Smooth muscle cell (in vitro differentiated cells): Measurements from ENCODE around the gene CITED4. TPM values are rescaled to one million over a fixed set of nuclear protein-coding genes. Genes with fewer than 3 reads are reported as not detected.

Experiments
- DNase-seq: peaks from one replicate; lab custom pipeline; 2025; ENCODE audit not compliant: unreplicated experiment; lab: John Stamatoyannopoulos, UW
- H2AFZ ChIP-seq: fragments of 200-600 bp; sonication (generic); 2 replicates; pipeline ENCODE4 v1.6.0; 2016; ENCODE audit warnings: antibody characterized with exemption, low read depth, mild to moderate bottlenecking
- H3F3A ChIP-seq: fragments of 200-600 bp; sonication (generic); 2 replicates; pipeline ENCODE4 v1.6.0; 2017; ENCODE audit warnings: antibody characterized with exemption, low read depth
- H3K27ac ChIP-seq: fragments of 200-600 bp; sonication (generic); 2 replicates; pipeline ENCODE4 v1.5.1; 2016; ENCODE audit warnings: low read depth, mild to moderate bottlenecking
- H3K27me3 ChIP-seq: fragments of 200-600 bp; sonication (generic); 2 replicates; pipeline ENCODE4 v1.6.1; 2016; ENCODE audit warnings: low read depth, mild to moderate bottlenecking
- H3K36me3 ChIP-seq: fragments of 200-600 bp; sonication (generic); 2 replicates; pipeline ENCODE4 v1.5.1; 2016; ENCODE audit warnings: low read depth
- H3K4me1 ChIP-seq: fragments of 200-600 bp; sonication (generic); 2 replicates; pipeline ENCODE4 v1.5.1; 2016; ENCODE audit warnings: low read depth
- H3K4me2 ChIP-seq: fragments of 200-600 bp; sonication (generic); 2 replicates; pipeline ENCODE4 v1.6.0; 2016; ENCODE audit warnings: mild to moderate bottlenecking
- H3K4me3 ChIP-seq: fragments of 200-600 bp; sonication (generic); 2 replicates; pipeline ENCODE4 v1.5.1; 2016; ENCODE audit warnings: mild to moderate bottlenecking
- H3K79me2 ChIP-seq: fragments of 200-600 bp; sonication (generic); 2 replicates; pipeline ENCODE4 v1.6.0; 2016; ENCODE audit warnings: low read depth, mild to moderate bottlenecking
- H3K9ac ChIP-seq: fragments of 200-600 bp; sonication (generic); 2 replicates; pipeline ENCODE4 v1.6.0; 2016; ENCODE audit warnings: low read depth
- H3K9me3 ChIP-seq: fragments of 200-600 bp; sonication (generic); replicated peaks from 2 replicates; pipeline ENCODE4 v1.5.1; 2016; ENCODE audit warnings: low read depth
- H4K20me1 ChIP-seq: fragments of 200-600 bp; sonication (generic); 2 replicates; pipeline ENCODE4 v1.6.0; 2016; ENCODE audit warnings: low read depth
- WGBS: methylation state at CpG from one replicate; pipeline ENCODE4 v1.1.7; 2016; ENCODE audit warnings: low lambda C conversion rate; 5-methylcytosine and 5-hydroxymethylcytosine counted together
- polyA plus RNA-seq: library from polyadenylated mRNA; unstranded; fragments of >200 nt; fragmentation: Nextera tagmentation; extraction: Ambion mirVana; gene quantifications from 2 replicates; pipeline ENCODE4 v1.2.1, GENCODE V29; 2016
- total RNA-seq: library from RNA; depleted of rRNA; stranded (reverse); fragments of >200 nt; gene quantifications from 2 replicates; pipeline ENCODE4 v1.2.3, GENCODE V29; 2014
- TF ChIP-seq, protein P1 (sequence below): fragments of 200-600 bp; sonication (generic); IDR thresholded peaks from 2 replicates; pipeline ENCODE4 v1.5.1; 2017; ENCODE audit warnings: borderline replicate concordance, mild to moderate bottlenecking, antibody characterized with exemption; ENCODE audit not compliant: insufficient read depth, poor library complexity, severe bottlenecking

The CITED4 gene
- total and polyA plus RNA-seq, 2 experiments from 2014 or later = 5.5 to 10.7 TPM

DNA sequence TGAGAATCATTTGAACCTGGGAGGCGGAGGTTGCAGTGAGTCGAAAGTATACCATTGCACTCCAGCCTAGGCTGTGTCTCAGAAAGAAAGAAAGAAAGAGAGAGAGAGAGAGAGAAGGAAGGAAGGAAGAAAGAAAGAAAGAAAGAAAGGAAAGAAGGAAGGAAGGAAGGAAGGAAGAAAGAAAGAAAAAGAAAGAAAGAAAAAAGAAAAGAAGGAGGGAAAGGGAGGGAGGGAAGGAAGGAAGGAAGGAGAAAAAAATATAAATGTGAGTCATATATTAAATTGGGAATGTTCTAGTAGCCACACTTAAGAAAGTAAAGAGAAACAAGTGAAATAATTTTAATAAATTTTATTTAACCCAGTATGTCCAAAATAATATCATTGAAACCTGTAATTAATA is 16.7 kb upstream of the CITED4 start:
- H3K4me2 ChIP-seq = no peak overlapping the region

DNA sequence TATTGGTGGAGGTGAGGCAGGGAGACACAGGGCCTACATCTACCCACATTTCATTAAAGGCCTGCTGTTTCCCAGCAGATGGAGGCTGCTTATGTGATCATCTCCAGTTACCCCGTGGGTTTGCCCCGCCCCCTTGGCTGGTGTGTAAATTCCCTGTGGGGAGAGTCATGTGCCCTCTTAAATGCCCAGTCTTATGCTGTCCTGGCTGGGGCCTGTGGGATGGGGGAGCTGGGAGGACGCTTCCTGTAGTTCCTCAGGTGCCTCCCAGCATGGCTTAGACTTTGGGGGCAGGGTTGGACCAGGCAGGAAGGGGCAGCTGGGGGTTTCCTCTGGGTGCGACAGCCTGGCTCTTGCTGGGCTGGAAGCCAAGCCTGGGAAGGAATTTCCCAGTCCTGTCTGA is 15.5 kb upstream of the CITED4 start:
- DNase-seq = peak; percentile 17
- WGBS = 42% methylated on average over 4 of the region's 4 CpGs
- Histone ChIP-seq H3K4me2 (no peak overlapping the region), H3K9me3 (no peaks in the 10 kb centered on the region), H3K9ac (no peak overlapping the region), H3K27me3 (no peaks in the 10 kb centered on the region), H4K20me1 (no peaks in the 10 kb centered on the region), H3K79me2 (no peaks in the 10 kb centered on the region), H2AFZ (peak overlapping the region; percentile 40), H3K36me3 (no peaks in the 10 kb centered on the region), H3K27ac (peak overlapping the region; percentile 65), H3K4me1 (peaks cover 3% of the 10 kb centered on the region), H3K4me3 (no peak overlapping the region), H3F3A (peaks cover 3% of the 10 kb centered on the region)
- TF ChIP-seq, protein P1, sequence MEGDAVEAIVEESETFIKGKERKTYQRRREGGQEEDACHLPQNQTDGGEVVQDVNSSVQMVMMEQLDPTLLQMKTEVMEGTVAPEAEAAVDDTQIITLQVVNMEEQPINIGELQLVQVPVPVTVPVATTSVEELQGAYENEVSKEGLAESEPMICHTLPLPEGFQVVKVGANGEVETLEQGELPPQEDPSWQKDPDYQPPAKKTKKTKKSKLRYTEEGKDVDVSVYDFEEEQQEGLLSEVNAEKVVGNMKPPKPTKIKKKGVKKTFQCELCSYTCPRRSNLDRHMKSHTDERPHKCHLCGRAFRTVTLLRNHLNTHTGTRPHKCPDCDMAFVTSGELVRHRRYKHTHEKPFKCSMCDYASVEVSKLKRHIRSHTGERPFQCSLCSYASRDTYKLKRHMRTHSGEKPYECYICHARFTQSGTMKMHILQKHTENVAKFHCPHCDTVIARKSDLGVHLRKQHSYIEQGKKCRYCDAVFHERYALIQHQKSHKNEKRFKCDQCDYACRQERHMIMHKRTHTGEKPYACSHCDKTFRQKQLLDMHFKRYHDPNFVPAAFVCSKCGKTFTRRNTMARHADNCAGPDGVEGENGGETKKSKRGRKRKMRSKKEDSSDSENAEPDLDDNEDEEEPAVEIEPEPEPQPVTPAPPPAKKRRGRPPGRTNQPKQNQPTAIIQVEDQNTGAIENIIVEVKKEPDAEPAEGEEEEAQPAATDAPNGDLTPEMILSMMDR = no peak

More for the DNA sequence above, 16.7 kb upstream of the CITED4 start:
- TF ChIP-seq, protein P1 = no peak
- no peaks in the 10 kb centered on the region for H3K9me3 ChIP-seq
- H3K79me2 ChIP-seq = no peaks in the 10 kb centered on the region
- no peak overlapping the region for H2AFZ ChIP-seq
- peaks cover 3% of the 10 kb centered on the region for H3F3A ChIP-seq
- no peaks in the 10 kb centered on the region for H3K36me3 ChIP-seq
- peaks cover 3% of the 10 kb centered on the region for H3K4me1 ChIP-seq
- H3K9ac ChIP-seq = no peak overlapping the region
- peaks cover 10% of the 10 kb centered on the region for H3K27me3 ChIP-seq
- H3K27ac ChIP-seq = no peak overlapping the region
- 97% methylated on average over 2 of the region's 2 CpGs for WGBS
- DNase-seq = no peak
- no peak overlapping the region for H3K4me3 ChIP-seq
- no peaks in the 10 kb centered on the region for H4K20me1 ChIP-seq

DNA sequence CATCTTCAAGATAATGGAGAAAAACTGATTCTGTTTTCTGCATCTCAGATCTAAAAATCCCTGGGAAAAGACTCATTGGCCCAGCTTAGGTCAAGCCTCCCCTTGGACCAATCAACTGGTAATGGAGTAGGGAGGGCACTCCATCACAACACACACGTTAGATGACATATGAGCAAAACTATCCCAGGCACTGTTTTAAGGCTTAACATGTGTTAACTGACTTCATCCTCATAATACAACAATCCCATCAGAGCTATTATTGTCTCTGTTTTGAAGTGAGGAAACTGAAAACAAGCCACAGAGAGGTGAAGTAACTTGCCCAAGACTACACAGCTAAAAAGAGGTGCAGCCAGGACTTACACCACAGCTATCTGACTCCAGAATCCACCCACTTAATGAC is 14.7 kb upstream of the CITED4 start:
- Histone ChIP-seq H3K9ac (no peak overlapping the region), H3K4me2 (no peak overlapping the region), H3K27ac (peak overlapping the region; percentile 65)

DNA sequence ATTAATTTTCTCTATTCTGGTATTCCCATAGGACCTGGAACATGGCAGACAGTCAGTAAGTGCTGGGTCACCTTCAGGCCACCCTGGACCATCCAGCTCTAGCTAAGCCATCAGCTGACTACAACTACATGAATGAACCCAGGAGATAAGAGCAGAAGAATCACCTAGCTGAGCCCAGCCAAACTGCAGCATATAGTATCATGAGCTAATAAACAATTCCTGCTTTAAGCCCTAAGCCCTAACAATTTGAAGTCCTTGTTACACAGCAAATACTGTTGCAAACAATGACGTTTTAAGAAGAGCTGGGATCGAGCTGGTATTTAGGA is 14.2 kb upstream of the CITED4 start:
- no peaks in the 10 kb centered on the region for H4K20me1 ChIP-seq
- no peaks in the 10 kb centered on the region for H3K79me2 ChIP-seq
- H3F3A ChIP-seq = peaks cover 3% of the 10 kb centered on the region
- H3K27me3 ChIP-seq = no peaks in the 10 kb centered on the region
- no peak overlapping the region for H3K4me3 ChIP-seq
- no peaks in the 10 kb centered on the region for H3K9me3 ChIP-seq
- H3K27ac ChIP-seq = no peak overlapping the region
- no peaks in the 10 kb centered on the region for H3K36me3 ChIP-seq
- no peak for DNase-seq
- H3K4me2 ChIP-seq = no peak overlapping the region
- H3K9ac ChIP-seq = no peak overlapping the region
- H2AFZ ChIP-seq = no peak overlapping the region
- 93% methylated on average over 2 of the region's 2 CpGs for WGBS
- H3K4me1 ChIP-seq = peaks cover 3% of the 10 kb centered on the region
- TF ChIP-seq, protein P1 = no peak

More for the DNA sequence above, 14.7 kb upstream of the CITED4 start:
- Histone ChIP-seq H3K79me2 (no peaks in the 10 kb centered on the region), H3K4me1 (peaks cover 3% of the 10 kb centered on the region), H3K27me3 (no peaks in the 10 kb centered on the region), H3K4me3 (no peak overlapping the region), H2AFZ (peak overlapping the region; percentile 40), H3K9me3 (no peaks in the 10 kb centered on the region), H4K20me1 (no peaks in the 10 kb centered on the region), H3F3A (peaks cover 3% of the 10 kb centered on the region), H3K36me3 (no peaks in the 10 kb centered on the region)
- TF ChIP-seq, protein P1 = no peak
- DNase-seq = no peak
- 69% methylated on average over 1 of the region's 1 CpG for WGBS
